Adipocyte (in vitro differentiated cells): Measurements from ENCODE around the gene PRAMEF1.
"Not testable (repeated sequence)": the region's sequence is repeated elsewhere in the genome, so short reads cannot be mapped to it uniquely, and the experiment has no call there.

ENCODE experiments used
- DNase-seq: peaks from one replicate; pipeline ENCODE4 v3.0.0-alpha.2; 2015; ENCODE audit warnings: low read depth
- H3K27me3 ChIP-seq: replicated peaks from 2 replicates; pipeline ENCODE4 v1.7.0; 2013; ENCODE audit warnings: mild to moderate bottlenecking, low read length, moderate library complexity; ENCODE audit not compliant: control insufficient read depth, insufficient read depth
- H3K36me3 ChIP-seq: 2 replicates; pipeline ENCODE4 v1.7.0; 2013; ENCODE audit warnings: low read length, mild to moderate bottlenecking, moderate library complexity; ENCODE audit not compliant: control insufficient read depth, insufficient read depth, severe bottlenecking
- H3K4me1 ChIP-seq: 2 replicates; pipeline ENCODE4 v1.7.0; 2013; ENCODE audit warnings: mild to moderate bottlenecking, low read length, moderate library complexity; ENCODE audit not compliant: control insufficient read depth, insufficient read depth
- H3K4me3 ChIP-seq: 2 replicates; pipeline ENCODE4 v1.7.0; 2013; ENCODE audit warnings: mild to moderate bottlenecking, low read length, moderate library complexity
- H3K9ac ChIP-seq: 2 replicates; pipeline ENCODE4 v1.7.0; 2013; ENCODE audit warnings: mild to moderate bottlenecking, low read length, moderate library complexity
- H3K9me3 ChIP-seq: 2 replicates; pipeline ENCODE4 v1.7.0; 2013; ENCODE audit warnings: mild to moderate bottlenecking, low read length, moderate library complexity; ENCODE audit not compliant: control insufficient read depth

The PRAMEF1 gene

DNA sequence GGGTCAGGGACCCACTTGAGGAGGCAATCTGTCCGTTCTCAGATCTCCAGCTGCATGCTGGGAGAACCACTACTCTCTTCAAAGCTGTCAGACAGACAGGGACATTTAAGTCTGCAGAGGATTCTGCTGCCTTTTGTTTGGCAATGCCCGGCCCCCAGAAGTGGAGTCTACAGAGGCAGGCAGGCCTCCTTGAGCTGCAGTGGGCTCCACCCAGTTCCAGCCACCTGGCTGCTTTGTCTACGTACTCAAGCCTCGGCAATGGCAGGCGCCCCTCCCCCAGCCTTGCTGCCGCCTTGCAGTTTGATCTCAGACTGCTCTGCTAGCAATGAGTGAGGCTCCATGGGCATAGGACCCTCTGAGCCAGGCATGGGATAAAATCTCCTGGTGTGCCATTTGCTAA lies 27.9 kb downstream of the PRAMEF1 start:
- not testable (repeated sequence) for H3K9me3 ChIP-seq, H3K9ac ChIP-seq, DNase-seq, H3K27me3 ChIP-seq, H3K4me3 ChIP-seq, H3K4me1 ChIP-seq, H3K36me3 ChIP-seq

GRCh38 chr1:12831310-12831709 lies 40.1 kb downstream of the PRAMEF1 start, which contains the start of gene PRAMEF11:
Gene PRAMEF11 (minus strand): TSS chr1:12831410. CDS start chr1:12828789, 2,621 bp downstream.
- H3K36me3 ChIP-seq, H3K27me3 ChIP-seq, H3K4me1 ChIP-seq, DNase-seq, H3K4me3 ChIP-seq, H3K9ac ChIP-seq, H3K9me3 ChIP-seq: not testable (repeated sequence)

DNA sequence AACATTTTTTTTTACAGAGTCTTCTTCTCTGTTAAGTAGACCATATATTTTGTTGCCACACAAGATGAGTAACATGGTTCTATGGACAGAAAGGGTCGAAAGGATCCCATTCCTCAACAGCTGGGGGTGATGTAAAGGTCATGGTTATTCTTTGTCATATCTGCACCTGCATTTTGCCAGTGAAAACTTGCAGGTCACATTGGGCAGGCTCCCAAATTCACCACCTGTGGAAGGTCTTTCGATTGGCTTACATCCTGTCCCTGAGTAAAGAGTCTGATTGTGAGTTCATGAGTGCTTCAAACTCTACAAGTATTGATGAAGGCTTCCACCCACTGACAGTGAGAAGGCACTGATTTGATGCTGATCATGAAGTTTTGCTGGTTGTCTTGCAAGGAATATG lies 42.1 kb downstream of the PRAMEF1 start:
- not testable (repeated sequence) for H3K36me3 ChIP-seq, DNase-seq, H3K9me3 ChIP-seq, H3K4me3 ChIP-seq, H3K9ac ChIP-seq, H3K27me3 ChIP-seq, H3K4me1 ChIP-seq
